ENCODE data around the gene CPXM1. TPM values are rescaled to one million over a fixed set of nuclear protein-coding genes. Genes with fewer than 3 reads are reported as not detected.
"Not testable (repeated sequence)": the region's sequence is repeated elsewhere in the genome, so short reads cannot be mapped to it uniquely, and the experiment has no call there.

CPXM1 gene
- total RNA-seq, 1 donor from 2014 or later: 7.8 TPM

DNA sequence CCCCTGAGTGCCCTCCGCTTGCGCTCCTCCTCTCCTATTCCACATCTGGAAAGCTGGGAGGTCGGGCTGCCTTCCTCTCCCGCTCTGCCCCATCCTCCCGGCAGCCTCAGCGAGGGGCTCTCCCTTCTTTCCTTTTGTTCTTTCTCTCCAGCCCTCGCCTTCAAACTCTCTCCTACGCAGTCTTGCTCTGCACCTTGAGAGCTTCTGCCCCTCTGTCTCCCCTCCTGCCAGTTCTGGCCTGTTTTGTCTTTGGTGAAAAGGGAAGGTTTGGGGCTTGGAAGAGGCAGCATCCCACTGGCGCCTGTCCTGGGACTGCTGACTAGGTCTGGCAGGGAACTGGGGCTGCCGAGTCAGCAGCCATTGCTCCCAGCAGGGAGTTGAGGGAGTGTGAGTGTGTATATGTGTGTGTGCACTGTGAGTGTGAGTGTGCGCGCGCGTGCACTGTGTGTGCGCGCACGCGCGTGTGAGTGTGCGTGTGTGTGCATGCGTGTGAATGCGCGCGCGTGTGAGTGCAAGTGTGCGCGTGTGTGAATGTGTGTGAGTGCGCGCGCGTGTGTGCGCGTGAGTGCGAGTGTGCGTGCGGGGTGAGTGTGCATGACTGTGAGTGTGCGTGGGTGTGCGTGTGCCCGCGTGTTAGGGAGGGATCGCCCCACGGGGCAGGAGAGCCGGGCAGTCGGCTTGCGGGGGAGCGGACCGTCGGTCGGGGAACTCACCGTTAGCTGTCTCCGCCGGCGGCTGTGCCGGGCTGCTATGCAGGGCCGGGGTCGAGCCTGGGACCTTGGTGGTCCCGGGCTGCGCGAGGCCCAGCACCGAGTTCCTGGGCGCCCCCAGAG, 523 bp downstream of the CPXM1 start:
- no peak for DNase-seq

DNA sequence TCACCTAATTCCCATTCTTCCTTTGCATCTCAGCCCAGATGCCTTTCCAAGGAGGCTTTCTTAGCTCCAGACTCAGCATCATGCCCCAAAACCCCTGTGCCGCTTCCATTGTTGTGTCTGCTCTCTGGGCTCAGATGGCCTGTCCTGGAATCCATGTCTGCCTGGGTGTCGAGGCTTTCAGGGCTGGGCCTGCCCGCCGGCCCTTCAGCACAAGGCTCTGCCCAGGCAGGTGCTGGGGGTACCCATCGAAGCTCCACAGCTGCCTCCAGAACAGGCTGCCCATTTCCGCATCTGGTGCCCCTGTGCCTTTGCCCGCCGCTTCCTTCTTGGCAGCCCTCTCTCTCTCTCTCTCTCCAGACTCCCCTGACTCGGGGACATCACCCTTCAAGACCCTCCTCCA, 1.2 kb downstream of the CPXM1 start:
- DNase-seq: no peak

DNA sequence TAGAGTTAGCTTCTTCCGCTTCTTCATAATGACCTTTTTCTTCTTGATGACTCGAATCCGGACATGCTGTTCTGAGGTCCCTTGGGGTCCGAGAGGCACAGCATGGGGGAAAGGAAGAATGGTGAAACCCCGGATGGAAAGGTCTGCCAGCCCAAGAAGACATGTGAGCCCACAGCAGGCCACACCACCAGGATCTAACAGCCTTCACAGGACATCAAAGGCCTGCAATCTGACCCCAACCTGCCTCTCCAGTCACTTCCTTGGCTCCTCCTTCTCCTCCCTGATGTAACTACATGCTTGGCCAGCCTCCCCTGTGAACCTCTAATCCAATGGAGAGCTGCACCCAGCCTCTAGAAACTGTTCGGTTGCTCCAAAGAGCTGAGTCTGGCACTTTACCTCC, 1.6 kb downstream of the CPXM1 start:
- no peak for DNase-seq

DNA sequence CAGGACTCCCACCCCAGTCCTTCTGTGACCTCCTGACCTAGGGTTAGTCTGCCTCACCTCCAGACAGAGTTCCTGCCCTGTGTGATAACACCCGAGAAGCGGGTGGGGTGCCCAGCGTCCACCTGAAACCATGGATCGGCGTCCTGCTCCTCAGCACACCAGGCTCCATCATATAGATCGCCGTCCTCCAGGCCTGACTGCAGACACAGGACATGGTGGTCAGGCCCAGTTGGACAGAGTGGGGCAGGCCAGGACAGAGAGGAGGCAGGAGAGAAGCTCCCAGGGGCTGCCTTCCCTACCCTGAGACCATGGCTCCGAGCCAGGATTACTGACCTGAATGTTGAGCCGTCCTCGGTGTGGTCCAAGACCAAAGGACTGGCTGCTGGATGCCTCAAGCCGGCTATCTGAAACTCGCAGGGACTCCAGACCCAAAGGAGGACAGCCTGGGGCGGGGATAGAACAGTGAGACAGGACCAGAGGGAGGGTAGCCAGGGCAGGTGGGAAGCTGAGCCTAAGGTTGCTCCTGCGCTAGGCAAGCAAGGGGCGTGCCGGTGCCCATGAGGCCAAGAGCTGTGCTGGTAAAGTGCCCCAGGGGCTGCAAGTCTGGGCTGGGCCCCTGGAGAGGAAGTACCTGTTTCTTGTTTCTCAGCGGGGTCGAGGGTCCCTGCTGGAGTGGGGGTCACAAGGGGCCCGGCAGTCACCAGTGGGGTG, 2.2 kb downstream of the CPXM1 start:
- DNase-seq: no peak

DNA sequence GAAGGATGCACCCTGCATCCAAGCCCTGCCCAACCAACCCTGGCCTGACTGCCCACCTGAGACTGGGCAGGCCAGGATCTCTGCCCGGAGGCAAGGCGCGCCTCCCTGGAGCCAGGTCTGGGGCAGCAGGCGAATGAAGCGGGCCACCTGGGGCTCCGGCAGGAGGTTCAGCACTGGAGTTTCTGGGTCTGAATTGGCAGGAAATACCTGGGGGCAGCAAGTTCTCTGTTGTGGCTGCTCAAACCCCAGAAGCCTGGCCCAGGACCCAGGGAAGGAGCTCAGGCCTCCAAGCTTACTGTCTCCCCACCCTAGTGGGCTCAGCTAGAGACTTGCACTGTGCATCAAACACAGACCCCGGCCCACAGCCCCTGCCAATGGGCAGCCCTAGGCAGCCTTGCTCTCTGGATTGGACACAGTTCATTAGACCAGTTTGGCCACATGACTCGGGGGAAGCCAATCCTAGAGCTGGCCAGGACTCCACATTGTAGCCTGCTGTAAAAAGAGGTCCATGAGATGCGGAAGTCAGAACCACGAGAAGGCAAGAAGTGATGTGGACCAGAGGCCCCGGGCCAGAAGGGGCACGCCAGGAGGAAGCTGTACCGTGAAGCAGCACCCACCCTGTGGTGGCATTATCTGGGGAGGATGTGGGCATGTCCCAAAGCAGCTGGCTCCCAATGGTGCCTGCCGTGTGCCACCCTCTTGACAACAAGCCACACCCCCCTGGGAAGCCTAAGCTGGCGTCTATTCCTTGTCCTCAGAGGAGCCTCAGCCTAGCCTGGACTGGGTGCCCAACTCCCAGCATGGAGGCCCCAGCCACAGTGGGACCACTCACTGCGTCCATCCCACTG, 3.1 kb downstream of the CPXM1 start:
- no peak for DNase-seq

DNA sequence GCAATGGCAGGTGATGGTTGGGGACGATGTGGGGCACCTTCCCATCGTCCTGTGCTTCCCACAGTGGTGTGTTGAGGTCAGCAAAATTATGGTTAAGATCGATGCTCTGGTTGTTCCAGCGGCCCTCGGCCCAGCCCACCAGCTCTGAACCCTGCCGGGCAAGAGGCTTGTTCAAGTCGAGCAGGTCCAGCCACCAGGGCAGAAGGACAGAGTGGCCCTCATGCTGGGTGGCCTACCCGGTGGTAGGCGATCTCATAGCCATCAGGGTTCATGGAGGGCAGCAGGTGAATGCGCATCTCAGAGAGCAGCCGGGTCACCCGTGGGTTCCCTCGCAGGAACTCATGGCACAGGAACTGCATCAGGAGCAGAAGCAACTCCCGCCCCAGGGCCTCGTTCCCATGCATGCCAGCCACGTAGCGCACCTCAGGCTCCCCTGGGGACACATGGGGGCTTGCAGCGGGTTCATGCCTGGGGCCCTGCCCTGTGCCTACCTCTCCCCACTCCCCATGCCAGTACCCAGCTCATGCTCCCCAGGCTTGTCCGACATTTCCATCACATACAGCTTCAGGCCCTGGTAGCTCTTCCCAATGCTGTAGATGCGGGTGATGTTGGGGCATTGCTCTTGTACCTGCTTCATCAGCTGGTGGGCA, 4.3 kb downstream of the CPXM1 start:
- no peak for DNase-seq

DNA sequence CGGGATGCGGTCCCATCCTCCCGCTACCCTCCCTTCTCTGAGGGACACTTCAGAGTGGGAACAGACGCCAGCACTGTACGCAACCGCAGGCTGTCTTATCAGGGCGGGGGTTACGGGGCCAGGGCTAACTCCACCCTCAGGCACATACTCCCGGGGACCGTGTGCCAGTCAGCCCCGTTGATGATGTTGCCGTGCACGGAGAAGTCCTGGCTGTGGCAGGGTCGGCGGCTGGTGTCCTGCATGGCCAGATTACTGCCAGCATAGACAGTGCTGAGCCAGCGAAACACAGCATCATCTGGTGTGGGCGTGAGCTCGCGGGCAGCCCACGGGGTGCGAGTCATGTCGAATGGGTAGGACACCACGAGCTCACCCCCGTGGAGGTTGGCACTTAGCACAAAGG, 5.0 kb downstream of the CPXM1 start:
- no peak for DNase-seq

DNA sequence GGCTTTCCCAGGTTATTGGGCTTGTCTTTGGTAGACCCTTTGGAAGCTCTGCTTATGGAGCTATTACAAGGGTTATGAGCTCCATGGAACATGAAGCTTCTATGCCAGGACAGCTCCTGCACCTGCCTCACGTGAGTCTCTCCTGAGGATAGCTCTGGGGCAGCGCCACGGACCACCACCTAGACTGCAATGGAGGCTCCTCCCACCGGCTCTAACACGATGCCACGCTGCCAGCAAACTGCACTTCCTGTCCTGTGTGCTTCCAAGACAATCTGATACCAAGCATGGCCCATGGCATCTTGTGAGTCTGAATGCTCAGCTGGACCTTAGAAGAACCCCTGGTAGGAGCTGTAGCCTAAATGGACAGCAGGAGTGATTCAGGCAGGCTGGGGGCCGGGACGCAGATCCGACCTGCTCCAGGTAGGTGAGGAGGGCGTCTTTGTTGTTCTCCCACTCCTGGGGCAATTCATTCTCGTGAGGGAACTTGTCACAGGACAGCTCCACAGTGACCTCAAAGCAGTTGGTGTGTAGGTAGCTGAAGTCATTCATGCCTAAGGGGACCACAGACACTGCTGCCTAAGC, 5.5 kb downstream of the CPXM1 start:
- DNase-seq: no peak

DNA sequence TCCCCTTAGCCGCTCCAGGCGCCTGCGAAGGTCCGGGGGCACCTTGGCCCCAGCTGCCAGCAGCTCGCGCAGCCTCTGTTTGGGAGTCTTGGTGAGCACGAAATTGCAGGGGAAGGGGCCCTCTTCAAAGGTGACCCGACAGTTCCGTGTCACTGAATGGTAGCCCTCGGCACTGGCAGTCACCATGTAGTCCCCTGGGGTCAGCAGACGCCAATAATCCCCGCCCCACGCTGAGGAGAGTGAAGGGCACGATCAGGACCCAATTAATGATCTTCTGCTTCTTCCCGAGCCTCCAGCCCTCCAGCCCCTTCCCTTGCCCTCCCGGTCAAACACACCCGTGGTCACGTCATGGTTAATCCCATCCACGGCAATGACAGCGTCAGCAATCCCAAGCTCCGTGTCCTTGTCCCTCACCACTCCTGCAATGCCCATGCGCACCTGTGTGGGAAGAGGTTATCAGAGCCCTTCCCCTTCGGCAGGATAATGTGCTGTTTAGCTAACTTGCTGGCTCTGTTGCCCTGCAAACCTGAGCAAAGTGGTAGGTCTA, 6.2 kb downstream of the CPXM1 start:
- DNase-seq: no peak

DNA sequence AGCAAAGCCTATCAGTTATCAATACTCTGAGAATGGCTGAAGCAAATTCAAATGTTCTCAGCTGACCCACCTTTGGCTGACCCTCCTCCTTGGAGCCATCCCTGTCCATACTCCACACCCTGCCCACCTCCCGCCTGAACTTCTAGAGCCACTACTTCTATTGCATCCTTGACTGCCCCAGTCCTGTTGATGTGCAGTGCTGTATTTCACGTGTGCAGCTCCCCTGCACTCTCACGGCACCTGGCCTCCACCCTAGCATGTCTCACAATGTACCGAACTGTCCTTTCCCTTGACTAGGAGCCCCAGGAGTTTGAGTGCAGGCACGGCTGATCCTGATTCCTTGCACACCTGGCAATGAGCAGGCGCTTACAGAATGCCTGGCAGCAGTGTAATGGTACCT, 7.0 kb downstream of the CPXM1 start:
- DNase-seq: no peak

DNA sequence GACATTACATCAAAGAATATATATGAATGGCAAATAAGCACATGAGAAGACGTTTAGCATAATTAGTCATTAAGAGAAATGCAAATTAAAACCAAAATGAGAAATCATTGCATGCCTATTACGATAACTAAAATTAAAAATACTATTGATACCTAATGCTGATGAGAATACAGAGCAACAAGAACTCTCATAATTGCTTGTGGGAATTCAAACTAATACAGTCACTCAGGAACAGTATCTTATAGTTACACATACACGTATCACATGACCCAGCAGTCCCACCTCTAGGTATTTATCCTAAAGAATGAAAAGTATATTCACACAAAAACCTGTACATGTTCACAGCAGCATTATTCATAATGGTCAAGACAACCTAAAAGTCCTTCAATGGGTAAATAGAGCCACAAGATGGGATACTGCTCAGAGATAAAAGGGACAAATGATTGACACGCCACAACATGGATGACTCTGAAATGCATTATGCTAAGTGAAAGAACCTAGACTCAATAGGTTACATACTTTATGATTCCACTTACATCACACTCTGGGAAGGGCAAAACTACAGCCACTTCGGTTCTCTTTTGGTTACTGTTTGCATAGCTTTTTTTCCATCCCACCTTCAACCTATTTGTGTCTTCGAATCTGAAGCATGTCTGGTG, 16.4 kb downstream of the CPXM1 start:
- DNase-seq: no peak

DNA sequence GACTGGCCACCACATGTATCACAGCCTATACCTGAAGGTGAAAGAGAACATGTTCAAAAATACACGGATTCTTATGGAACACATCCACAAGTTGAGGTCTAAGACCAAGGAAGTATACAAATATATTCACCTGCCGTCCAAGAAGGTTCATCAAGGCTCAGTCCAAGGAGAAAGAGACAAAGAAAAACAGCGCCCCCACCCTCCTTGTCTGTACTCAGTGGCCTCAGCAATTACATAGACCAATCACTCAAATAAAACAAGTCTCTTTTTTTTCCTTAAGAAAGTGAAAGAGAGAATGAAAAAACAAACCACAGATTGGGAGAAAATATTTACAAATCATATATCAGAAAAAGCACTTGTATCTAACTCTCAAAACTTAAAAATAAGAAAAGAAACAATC, 19.5 kb downstream of the CPXM1 start:
- DNase-seq: no peak

DNA sequence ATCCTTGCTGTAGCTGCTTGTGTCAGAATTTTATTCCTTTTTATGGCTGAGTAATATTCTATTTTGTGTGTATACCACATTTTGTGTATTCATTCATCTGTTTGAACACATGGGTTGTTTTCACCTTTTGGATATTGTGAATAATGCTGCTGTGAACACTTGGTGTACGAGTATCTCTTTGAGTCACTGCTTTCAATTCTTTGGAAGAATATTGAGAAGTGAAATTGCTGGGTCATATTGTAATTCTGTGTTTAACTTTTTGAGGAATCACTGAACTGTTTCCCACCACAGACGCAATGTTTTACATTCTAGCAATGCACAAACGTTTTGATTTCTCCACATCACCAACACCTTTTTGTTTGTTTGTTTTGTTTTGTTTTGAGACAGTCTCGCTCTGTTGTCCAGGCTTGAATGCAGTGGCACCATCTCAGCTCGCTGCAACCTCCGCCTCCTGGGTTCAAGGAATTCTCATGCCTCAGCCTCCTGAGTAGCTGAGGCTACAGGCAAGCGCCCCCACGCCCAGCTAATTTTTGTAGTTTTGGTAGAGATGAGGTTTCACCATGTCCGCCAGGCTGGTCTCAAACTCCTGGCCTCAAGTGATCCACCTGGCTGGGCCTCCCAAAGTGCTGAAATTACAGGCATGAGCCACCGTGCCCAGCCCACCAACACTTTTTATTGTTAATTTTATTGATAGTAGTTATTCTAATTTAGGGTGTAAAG, 21.7 kb downstream of the CPXM1 start:
- no peak for DNase-seq

DNA sequence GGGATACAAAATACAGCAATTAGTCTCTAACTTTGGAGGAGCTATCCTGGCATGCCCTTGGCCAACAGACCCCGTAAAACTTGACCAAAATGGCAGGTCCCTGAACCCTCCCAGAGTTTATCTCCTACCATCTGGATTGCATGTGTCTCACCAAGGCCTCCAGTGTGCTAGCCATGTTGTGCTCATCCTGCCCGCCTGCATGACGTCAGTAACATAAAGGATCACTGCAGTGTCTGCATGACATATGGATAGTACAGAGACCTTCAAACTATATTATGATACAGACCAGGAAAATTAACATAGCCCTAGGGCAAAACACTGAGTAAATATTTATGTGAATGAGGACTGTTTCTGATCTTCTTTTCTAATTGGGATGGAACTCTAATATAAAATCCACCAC, 25.3 kb downstream of the CPXM1 start:
- DNase-seq: no peak

DNA sequence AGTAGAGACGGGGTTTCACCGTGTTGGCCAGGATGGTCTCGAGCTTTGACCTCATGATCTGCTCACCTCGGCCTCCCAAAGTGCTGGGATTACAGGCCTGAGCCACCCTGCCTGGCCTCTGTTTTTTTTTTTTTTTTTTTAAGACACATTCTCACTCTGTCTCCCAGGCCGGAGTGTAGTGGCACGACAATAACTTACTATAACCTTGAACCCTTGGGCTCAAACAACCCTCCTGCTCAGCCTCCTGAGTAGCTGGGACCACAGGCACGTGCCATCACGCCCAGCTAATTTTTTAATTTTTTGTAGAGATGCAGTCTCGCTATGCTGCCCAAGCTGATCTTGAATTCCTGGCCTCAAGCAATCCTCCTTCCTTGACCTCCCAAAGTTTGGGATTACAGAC, 26.6 kb downstream of the CPXM1 start:
- no peak for DNase-seq

DNA sequence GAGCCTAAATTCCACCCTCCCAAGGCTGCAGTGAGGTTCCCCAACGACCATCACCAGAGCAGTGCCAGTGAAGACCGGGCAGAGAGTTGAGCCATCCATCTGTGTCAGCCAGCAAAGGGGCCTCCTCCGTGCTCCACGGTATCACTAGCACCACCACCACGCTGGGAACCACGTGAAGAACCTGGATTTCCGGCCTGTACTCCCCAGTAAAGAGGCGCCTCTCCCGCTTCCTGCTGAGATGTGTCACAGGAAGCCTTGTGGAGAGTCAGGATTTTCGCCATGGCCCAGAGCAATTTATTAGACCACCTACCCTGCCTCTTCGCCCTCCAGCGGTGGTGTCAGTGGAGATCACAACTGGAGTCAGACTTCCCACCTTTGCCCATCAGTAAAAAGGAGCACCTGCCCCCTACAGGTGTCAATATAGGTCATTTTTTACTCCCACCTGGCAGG, 28.8 kb downstream of the CPXM1 start:
- DNase-seq: no peak

DNA sequence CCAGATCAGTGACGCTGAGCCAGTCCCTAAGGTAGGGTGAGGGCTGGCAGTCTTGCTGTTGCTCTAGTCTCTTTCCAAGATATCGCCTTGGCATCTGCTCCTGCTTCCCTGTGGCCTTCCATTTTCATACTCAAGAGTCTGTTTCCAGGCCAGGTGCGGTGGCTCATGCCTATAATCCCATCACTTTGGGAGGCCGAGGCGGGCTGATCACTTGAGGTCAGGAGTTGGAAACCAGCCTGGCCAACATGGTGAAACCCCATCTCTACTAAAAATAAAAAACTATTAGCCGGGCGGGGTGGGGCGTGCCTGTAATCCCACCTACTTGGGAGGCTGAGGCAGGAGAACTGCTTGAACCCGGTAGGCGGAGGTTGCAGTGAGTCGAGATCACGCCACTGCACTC, 30.3 kb downstream of the CPXM1 start:
- DNase-seq: not testable (repeated sequence)

DNA sequence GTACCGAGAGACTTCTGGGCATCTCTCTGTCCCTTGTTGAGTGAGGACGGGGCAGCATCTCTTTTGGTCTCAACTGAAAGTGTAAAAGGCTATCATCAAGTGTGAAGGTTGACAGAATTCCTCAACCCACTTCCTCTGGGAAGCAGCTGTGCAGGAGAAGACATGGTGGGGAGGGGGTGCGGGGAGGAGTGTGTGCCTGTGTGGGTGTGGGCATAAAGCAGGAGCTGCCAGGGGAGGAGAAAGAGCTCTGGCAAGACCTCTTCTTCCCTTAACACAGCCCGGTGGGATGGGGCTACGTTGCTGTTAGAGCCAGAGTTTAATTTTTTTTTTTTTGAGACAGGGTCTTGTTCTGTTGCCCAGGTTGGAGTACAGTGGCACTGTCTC, 31.8 kb downstream of the CPXM1 start:
- DNase-seq: no peak

DNA sequence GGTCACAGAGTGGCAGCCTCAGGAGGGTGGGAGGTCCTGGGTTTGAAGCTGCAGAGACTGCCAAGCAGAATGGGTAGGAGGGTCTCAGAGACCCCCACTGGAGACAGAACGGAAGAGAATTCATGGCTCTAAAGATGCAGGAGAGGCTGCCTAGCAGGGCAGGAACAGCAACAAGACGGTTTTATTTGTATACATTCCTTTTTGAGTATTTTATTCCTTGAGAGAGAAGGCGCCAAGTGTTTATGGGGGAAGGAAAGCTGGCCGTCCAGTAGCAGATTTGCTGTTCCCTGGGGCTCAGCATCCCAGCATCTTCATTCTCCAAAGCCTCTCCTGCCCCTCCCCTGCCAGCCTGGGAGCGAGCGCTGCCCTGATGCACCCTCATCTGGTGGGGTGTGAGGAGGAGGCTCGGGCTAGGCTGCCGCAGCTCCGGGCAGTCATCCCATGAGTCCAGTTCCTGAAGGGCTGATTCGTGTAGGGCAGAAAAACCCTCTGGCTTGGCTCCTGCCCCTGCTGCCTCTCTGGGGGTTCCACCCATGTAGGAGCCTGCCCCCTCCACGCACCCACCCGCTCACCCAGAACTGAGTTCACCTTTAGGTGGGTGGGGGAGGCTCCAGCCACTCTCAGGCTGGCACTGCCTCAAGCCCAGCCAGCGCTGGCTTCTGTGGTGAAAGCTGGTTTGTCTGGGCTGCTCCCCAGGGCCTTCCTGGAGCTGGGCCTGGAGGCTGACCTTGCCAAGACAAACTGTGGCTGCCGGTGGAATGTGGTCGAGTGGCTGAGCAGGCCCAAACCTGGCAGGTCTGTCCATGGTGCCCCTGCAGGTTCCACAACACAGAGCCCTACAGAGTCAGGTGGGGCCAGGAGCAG, 32.4 kb downstream of the CPXM1 start:
- DNase-seq: no peak

DNA sequence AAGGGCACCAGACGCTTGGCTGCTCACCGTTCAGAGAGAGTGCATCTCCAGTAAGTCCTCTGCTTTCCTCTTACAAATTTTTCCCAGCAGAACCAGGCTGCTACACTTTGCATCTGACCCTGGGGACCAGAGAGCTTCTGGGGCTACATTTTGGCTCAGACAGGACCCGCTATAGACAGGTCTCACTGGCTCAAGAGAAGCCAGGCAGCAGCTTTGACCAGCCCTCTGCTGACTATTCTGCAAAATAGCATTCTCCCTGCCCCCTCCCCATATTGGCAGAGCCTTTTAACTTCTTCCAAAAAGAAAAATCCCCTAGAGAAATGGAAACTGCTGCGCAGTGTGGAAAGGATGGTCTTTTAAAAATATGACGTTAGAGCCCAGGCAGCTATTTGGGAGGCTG, 37.2 kb downstream of the CPXM1 start:
- DNase-seq: no peak
